LNCAP (cell line): ENCODE measurements around the gene ZNF524.

Source experiments
- CTCF ChIP-seq: fragments of 450-650 bp; IDR thresholded peaks from 2 replicates; pipeline ENCODE4 v1.5.1; 2017; ENCODE audit warnings: mild to moderate bottlenecking

Gene ZNF524

GRCh38 chr19:55640577-55641425 lies 40.7 kb downstream of the ZNF524 start, which contains the start of gene ZNF580:
TSS of gene ZNF580 (plus strand) at chr19:55641002. CDS start at chr19:55642509, 1,507 bp downstream.
- no peak for TF ChIP-seq CTCF

- no peak for TF ChIP-seq CTCF
Measured at GRCh38 chr19:55641426-55642152, 41.5 kb downstream of the ZNF524 start.

GRCh38 chr19:55642153-55643002 lies 42.3 kb downstream of the ZNF524 start:
- no peak for TF ChIP-seq CTCF

GRCh38 chr19:55643003-55643886 lies 43.2 kb downstream of the ZNF524 start, which contains the start of gene ZNF581:
TSS of gene ZNF581 (plus strand) at chr19:55643649. CDS start at chr19:55644572, 923 bp downstream.
- TF ChIP-seq CTCF: no peak

- TF ChIP-seq CTCF: no peak
Measured at GRCh38 chr19:55643887-55644176, 43.7 kb downstream of the ZNF524 start.

GRCh38 chr19:55644191-55644833 lies 44.2 kb downstream of the ZNF524 start:
- no peak for TF ChIP-seq CTCF
